ENCODE measurements around the gene INO80E. TPM values are rescaled to one million over a fixed set of nuclear protein-coding genes. Genes with fewer than 3 reads are reported as not detected.
A peak's percentile ranks its signal among the peaks of the same experiment; 100 is the strongest.

Gene INO80E
- total RNA-seq, 1 donor from 2014 or later: 22.6 TPM

GRCh38 chr16:30049871-30050270, 53.8 kb downstream of the INO80E start:
- no peak for TF ChIP-seq CTCF (IDR thresholded peaks at IDR 0.05; ENCODE audit: insufficient read depth, low read length, severe bottlenecking)
- DNase-seq (ENCODE audit: low read depth) (no peak), FAIRE-seq (no peak)
- Histone ChIP-seq H3K4me3 (ENCODE audit: low read depth, low read length) (no peak overlapping the region), H3K27me3 (ENCODE audit: control insufficient read depth, insufficient read depth, low read length) (no peaks in the 10 kb centered on the region), H3K36me3 (ENCODE audit: control insufficient read depth, insufficient read depth, low read length) (no peaks in the 10 kb centered on the region)

GRCh38 chr16:30051518-30051917, 55.5 kb downstream of the INO80E start:
- DNase-seq (ENCODE audit: low read depth): peak; percentile 39
- Histone ChIP-seq H3K27me3 (ENCODE audit: control insufficient read depth, insufficient read depth, low read length) (no peaks in the 10 kb centered on the region), H3K36me3 (ENCODE audit: control insufficient read depth, insufficient read depth, low read length) (no peaks in the 10 kb centered on the region), H3K4me3 (ENCODE audit: low read depth, low read length) (no peak overlapping the region)
- no peak for FAIRE-seq
- no peak for TF ChIP-seq CTCF (IDR thresholded peaks at IDR 0.05; ENCODE audit: insufficient read depth, low read length, severe bottlenecking)

GRCh38 chr16:30052671-30053372, 56.8 kb downstream of the INO80E start:
- Histone ChIP-seq H3K27me3 (ENCODE audit: control insufficient read depth, insufficient read depth, low read length) (no peaks in the 10 kb centered on the region), H3K4me3 (ENCODE audit: low read depth, low read length) (peak overlapping the region; percentile 58), H3K36me3 (ENCODE audit: control insufficient read depth, insufficient read depth, low read length) (no peaks in the 10 kb centered on the region)
- DNase-seq (ENCODE audit: low read depth) (peak; percentile 76), FAIRE-seq (no peak)
- TF ChIP-seq CTCF (IDR thresholded peaks at IDR 0.05; ENCODE audit: insufficient read depth, low read length, severe bottlenecking): no peak

GRCh38 chr16:30053376-30054015, 57.5 kb downstream of the INO80E start:
- H3K27me3 ChIP-seq (ENCODE audit: control insufficient read depth, insufficient read depth, low read length): no peaks in the 10 kb centered on the region
- TF ChIP-seq CTCF (IDR thresholded peaks at IDR 0.05; ENCODE audit: insufficient read depth, low read length, severe bottlenecking): no peak
- H3K36me3 ChIP-seq (ENCODE audit: control insufficient read depth, insufficient read depth, low read length): no peaks in the 10 kb centered on the region
- peak; percentile 41 for DNase-seq (ENCODE audit: low read depth)
- FAIRE-seq: no peak
- H3K4me3 ChIP-seq (ENCODE audit: low read depth, low read length): peak overlapping the region; percentile 58

- FAIRE-seq (no peak), DNase-seq (ENCODE audit: low read depth) (no peak)
- no peak for TF ChIP-seq CTCF (IDR thresholded peaks at IDR 0.05; ENCODE audit: insufficient read depth, low read length, severe bottlenecking)
- Histone ChIP-seq H3K27me3 (ENCODE audit: control insufficient read depth, insufficient read depth, low read length) (no peaks in the 10 kb centered on the region), H3K4me3 (ENCODE audit: low read depth, low read length) (no peak overlapping the region), H3K36me3 (ENCODE audit: control insufficient read depth, insufficient read depth, low read length) (no peaks in the 10 kb centered on the region)
Observed at GRCh38 chr16:30054451-30054850, 58.4 kb downstream of the INO80E start.
